ENCODE data around the gene SORL1.
"Not testable (repeated sequence)": the region's sequence is repeated elsewhere in the genome, so short reads cannot be mapped to it uniquely, and the experiment has no call there.

Gene SORL1

DNA sequence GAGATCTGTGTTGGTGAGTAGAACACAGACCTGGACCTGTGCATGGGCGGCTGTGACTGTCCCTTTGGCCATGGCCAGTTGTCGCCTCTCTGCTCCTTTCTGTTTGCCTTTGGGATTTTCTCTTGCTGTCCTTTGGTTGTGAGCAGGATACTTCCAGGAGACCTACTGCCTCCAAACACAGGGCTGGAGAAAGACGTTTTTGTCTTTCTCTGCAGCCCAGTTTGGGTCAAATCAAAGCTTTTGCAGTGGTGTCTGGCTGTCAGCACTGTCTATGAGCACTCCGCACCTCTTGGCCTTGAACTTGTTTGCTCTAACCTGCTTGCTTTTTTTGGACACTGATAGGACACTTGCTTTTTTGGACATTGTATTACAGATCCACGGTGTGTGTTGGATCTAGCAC is 109.6 kb downstream of the SORL1 start:
- no peaks in the 10 kb centered on the region for H3K9me3 ChIP-seq (ENCODE audit: control insufficient read depth in 1 of 2, low read length in 2 of 2)
- H3K36me3 ChIP-seq (ENCODE audit: control insufficient read depth in 1 of 2, insufficient read depth in 2 of 2, low read length in 2 of 2): peaks cover 0 to 20% of the 10 kb centered on the region in 2 donors
- H3K27me3 ChIP-seq (ENCODE audit: low read depth, low read length): no peaks in the 10 kb centered on the region
- no peak overlapping the region for H3K27ac ChIP-seq (ENCODE audit: low read length)
- no peaks in the 10 kb centered on the region for H3K4me1 ChIP-seq (ENCODE audit: control insufficient read depth in 1 of 2, insufficient read depth in 2 of 2, low read length in 2 of 2)
- H3K4me3 ChIP-seq (ENCODE audit: low read depth in 1 of 2, low read length in 2 of 2): no peak overlapping the region

- Histone ChIP-seq H3K9me3 (ENCODE audit: control insufficient read depth in 1 of 2, low read length in 2 of 2) (no peaks in the 10 kb centered on the region), H3K36me3 (ENCODE audit: control insufficient read depth in 1 of 2, insufficient read depth in 2 of 2, low read length in 2 of 2) (peaks cover 0 to 29% of the 10 kb centered on the region in 2 donors), H3K4me3 (ENCODE audit: low read depth in 1 of 2, low read length in 2 of 2) (no peak overlapping the region), H3K27me3 (ENCODE audit: low read depth, low read length) (no peaks in the 10 kb centered on the region), H3K4me1 (ENCODE audit: control insufficient read depth in 1 of 2, insufficient read depth in 2 of 2, low read length in 2 of 2) (no peaks in the 10 kb centered on the region), H3K27ac (ENCODE audit: low read length) (no peak overlapping the region)
These were observed 110.9 kb downstream of the SORL1 start for GRCh38 chr11:121563003-121563402.

DNA sequence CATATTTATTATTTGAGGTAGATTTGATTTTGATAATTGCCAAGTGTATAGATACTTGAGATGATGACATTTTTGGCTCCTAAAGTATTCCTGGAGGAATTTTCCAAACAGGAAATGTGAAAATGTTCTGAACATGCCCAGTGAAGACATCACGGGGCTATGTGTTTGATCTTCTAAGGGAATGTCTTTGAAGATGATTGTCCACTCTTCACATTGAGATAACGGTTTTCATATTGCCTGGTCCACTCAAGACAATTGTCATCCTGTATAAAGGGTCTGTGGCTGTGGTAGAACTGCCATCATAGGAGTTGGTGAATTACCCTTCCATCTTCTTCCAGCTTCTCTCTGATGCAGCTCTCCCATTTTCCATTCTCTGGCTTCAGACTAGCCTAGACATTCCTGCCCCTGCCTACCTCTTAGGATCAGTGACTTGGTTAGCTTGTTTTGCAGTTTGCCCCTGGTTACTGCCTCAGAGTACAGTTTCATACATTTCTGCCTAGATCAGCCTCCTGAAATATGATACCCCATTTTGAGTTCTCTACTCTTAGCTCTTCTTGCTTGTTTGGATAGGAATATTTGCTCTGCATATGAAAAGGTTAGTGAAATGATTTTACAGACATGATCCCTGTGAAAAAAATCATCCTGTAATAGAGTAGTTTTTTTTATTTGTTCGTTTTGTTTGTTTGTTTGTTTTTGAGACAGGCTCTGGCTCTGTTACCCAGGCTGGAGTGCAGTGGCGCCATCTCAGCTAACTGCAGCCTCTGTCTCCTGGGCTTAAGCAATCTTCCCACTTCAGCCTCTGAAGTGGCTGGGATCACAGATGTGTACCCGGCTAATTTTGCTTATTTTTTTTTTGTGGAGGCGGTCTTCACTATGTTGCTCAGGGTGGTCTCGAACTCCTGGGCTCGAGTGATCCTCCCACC is 112.0 kb downstream of the SORL1 start:
- no peaks in the 10 kb centered on the region for H3K9me3 ChIP-seq (ENCODE audit: control insufficient read depth in 1 of 2, low read length in 2 of 2)
- H3K4me1 ChIP-seq (ENCODE audit: control insufficient read depth in 1 of 2, insufficient read depth in 2 of 2, low read length in 2 of 2): no peaks in the 10 kb centered on the region
- no peaks in the 10 kb centered on the region for H3K27me3 ChIP-seq (ENCODE audit: low read depth, low read length)
- no peak overlapping the region for H3K4me3 ChIP-seq (ENCODE audit: low read depth in 1 of 2, low read length in 2 of 2)
- peaks cover 0 to 19% of the 10 kb centered on the region in 2 donors for H3K36me3 ChIP-seq (ENCODE audit: control insufficient read depth in 1 of 2, insufficient read depth in 2 of 2, low read length in 2 of 2)
- no peak overlapping the region for H3K27ac ChIP-seq (ENCODE audit: low read length)

DNA sequence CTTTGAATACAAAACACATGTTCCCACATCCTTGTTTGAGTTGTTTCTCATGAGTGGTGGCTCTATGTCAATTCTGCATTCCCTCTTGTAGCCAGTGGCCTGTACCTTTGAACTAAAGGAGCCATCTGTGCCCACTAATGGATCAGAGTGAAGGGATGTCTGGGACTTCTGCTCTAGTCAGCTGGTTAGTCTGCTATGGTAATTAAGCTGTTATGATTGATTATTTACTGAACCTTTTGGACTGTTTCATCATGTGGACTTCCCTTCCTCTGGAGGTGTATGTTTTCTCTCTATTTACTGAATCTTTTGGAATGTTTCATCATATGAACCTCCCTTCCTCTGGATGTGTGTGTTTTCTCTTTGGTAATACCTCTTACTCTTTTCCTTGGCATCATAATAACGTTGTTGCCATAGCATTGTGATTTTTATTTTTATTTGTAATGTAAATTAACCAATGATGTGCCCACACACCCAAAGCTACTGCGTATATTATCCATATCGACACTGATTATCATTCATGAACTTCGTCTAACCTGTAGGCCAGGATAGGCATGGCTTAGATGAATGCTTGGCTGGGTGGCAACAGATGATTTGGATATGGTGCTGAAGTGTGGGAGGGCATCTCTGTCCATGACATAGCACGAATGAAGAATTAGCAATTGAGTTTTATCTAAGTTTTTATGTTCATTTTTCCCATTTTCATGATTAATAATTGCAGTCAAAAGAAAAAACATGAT is 113.0 kb downstream of the SORL1 start:
- Histone ChIP-seq H3K36me3 (ENCODE audit: control insufficient read depth in 1 of 2, insufficient read depth in 2 of 2, low read length in 2 of 2) (peaks cover 0 to 12% of the 10 kb centered on the region in 2 donors), H3K9me3 (ENCODE audit: control insufficient read depth in 1 of 2, low read length in 2 of 2) (no peaks in the 10 kb centered on the region), H3K27ac (ENCODE audit: low read length) (no peak overlapping the region), H3K4me1 (ENCODE audit: control insufficient read depth in 1 of 2, insufficient read depth in 2 of 2, low read length in 2 of 2) (no peaks in the 10 kb centered on the region), H3K4me3 (ENCODE audit: low read depth in 1 of 2, low read length in 2 of 2) (no peak overlapping the region), H3K27me3 (ENCODE audit: low read depth, low read length) (no peaks in the 10 kb centered on the region)

DNA sequence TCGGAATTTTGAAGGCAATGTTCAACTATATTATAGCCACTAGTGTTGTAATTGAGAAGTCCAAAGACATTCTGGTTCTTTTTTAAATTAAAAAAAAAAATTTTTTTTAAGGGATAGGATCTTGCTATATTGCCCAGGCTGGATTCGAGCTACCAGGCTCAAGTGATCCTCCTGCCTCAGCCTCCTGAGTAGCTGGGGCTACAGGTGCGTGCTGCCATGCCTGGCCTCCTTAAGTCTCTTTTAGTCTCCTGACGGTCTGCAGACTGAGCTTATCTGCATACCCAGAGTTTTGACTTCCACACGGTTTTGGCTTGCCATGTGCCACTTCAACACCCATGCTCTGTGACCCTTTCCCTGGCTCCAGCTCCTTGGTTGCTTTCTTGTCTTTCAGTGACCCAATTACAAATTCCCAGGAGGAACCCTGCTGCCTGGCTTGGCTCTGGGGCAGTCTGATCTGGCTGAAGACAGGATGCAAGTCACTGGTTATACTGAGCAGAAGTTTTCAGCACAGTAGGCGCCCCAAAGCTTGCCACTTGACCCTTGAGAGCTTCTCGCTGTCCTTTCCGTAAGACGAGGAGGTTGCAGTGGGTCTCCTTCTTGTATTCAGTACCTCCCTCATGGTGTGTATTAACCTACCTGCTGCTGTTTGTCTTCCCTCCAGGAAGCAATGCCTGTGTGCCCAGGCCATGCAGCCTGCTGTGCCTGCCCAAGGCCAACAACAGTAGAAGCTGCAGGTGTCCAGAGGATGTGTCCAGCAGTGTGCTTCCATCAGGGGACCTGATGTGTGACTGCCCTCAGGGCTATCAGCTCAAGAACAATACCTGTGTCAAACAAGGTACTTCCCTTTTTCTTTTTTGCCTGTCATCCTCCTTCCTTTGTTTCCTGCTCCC is 114.4 kb downstream of the SORL1 start:
- no peak overlapping the region for H3K27ac ChIP-seq (ENCODE audit: low read length)
- no peaks in the 10 kb centered on the region for H3K27me3 ChIP-seq (ENCODE audit: low read depth, low read length)
- H3K36me3 ChIP-seq (ENCODE audit: control insufficient read depth in 1 of 2, insufficient read depth in 2 of 2, low read length in 2 of 2): peaks cover 0 to 12% of the 10 kb centered on the region in 2 donors
- H3K9me3 ChIP-seq (ENCODE audit: control insufficient read depth in 1 of 2, low read length in 2 of 2): no peaks in the 10 kb centered on the region
- H3K4me3 ChIP-seq (ENCODE audit: low read depth in 1 of 2, low read length in 2 of 2): no peak overlapping the region
- H3K4me1 ChIP-seq (ENCODE audit: control insufficient read depth in 1 of 2, insufficient read depth in 2 of 2, low read length in 2 of 2): no peaks in the 10 kb centered on the region

GRCh38 chr11:121567995-121568394 is 115.9 kb downstream of the SORL1 start:
- no peaks in the 10 kb centered on the region for H3K4me1 ChIP-seq (ENCODE audit: control insufficient read depth in 1 of 2, insufficient read depth in 2 of 2, low read length in 2 of 2)
- peaks cover 0 to 12% of the 10 kb centered on the region in 2 donors for H3K36me3 ChIP-seq (ENCODE audit: control insufficient read depth in 1 of 2, insufficient read depth in 2 of 2, low read length in 2 of 2)
- no peak overlapping the region for H3K27ac ChIP-seq (ENCODE audit: low read length)
- H3K4me3 ChIP-seq (ENCODE audit: low read depth in 1 of 2, low read length in 2 of 2): no peak overlapping the region
- H3K27me3 ChIP-seq (ENCODE audit: low read depth, low read length): no peaks in the 10 kb centered on the region
- H3K9me3 ChIP-seq (ENCODE audit: control insufficient read depth in 1 of 2, low read length in 2 of 2): no peaks in the 10 kb centered on the region

GRCh38 chr11:121569332-121570299 is 117.5 kb downstream of the SORL1 start:
- H3K27ac ChIP-seq (ENCODE audit: low read length); H3K4me1 ChIP-seq (ENCODE audit: control insufficient read depth in 1 of 2, insufficient read depth in 2 of 2, low read length in 2 of 2); H3K9me3 ChIP-seq (ENCODE audit: control insufficient read depth in 1 of 2, low read length in 2 of 2); H3K27me3 ChIP-seq (ENCODE audit: low read depth, low read length); H3K4me3 ChIP-seq (ENCODE audit: low read depth in 1 of 2, low read length in 2 of 2): not testable (repeated sequence)
- H3K36me3 ChIP-seq (ENCODE audit: control insufficient read depth in 1 of 2, insufficient read depth in 2 of 2, low read length in 2 of 2): peaks cover 0 to 12% of the 10 kb centered on the region in 2 donors

DNA sequence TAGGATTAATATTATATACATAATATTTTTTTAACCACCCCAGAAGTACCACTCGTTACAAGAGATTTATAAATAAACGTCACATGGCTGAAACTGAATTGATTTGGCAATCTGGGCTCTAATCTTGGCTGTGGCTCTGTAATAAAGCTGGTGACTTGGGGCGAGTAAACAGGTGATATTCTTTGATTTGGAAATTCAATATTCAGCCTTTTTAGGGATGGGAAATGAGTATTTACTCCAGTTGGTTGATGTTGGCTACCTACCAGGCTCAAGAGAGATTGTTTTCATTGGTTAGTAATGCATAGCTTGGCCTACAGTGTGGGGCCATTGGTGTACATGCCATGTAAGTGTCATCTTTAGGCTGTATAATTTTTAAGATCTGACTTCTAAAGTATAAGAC is 118.3 kb downstream of the SORL1 start:
- H3K4me3 ChIP-seq (ENCODE audit: low read depth in 1 of 2, low read length in 2 of 2): no peak overlapping the region
- H3K4me1 ChIP-seq (ENCODE audit: control insufficient read depth in 1 of 2, insufficient read depth in 2 of 2, low read length in 2 of 2): peaks cover 1 to 2% of the 10 kb centered on the region in 2 donors
- no peaks in the 10 kb centered on the region for H3K27me3 ChIP-seq (ENCODE audit: low read depth, low read length)
- H3K9me3 ChIP-seq (ENCODE audit: control insufficient read depth in 1 of 2, low read length in 2 of 2): no peaks in the 10 kb centered on the region
- peaks cover 0 to 12% of the 10 kb centered on the region in 2 donors for H3K36me3 ChIP-seq (ENCODE audit: control insufficient read depth in 1 of 2, insufficient read depth in 2 of 2, low read length in 2 of 2)
- H3K27ac ChIP-seq (ENCODE audit: low read length): no peak overlapping the region

DNA sequence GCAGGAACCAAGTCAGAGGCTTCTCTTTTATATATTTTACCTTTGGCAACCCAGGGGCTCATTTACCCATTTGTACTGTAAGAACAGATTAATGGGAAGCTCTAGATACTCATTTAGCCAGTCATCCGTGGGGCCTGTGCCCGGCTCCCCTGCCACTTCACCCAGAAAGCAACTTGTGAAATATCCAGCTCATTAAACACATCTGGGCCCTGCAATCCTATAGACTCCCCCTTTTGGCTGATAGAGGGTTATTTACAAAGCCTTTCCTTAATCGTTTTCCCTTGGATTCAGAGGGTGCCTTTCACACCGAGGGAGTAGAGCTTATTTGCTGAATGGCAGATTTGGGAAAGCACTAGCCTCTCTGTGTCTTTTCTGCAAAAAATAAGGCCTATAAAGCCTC is 119.4 kb downstream of the SORL1 start:
- Histone ChIP-seq H3K4me1 (ENCODE audit: control insufficient read depth in 1 of 2, insufficient read depth in 2 of 2, low read length in 2 of 2) (peaks cover 4 to 8% of the 10 kb centered on the region in 2 donors), H3K36me3 (ENCODE audit: control insufficient read depth in 1 of 2, insufficient read depth in 2 of 2, low read length in 2 of 2) (peaks cover 0 to 11% of the 10 kb centered on the region in 2 donors), H3K27me3 (ENCODE audit: low read depth, low read length) (no peaks in the 10 kb centered on the region)

GRCh38 chr11:121572571-121573059 is 120.5 kb downstream of the SORL1 start:
- H3K4me1 ChIP-seq (ENCODE audit: control insufficient read depth in 1 of 2, insufficient read depth in 2 of 2, low read length in 2 of 2): peaks cover 4 to 8% of the 10 kb centered on the region in 2 donors
- no peaks in the 10 kb centered on the region for H3K36me3 ChIP-seq (ENCODE audit: control insufficient read depth in 1 of 2, insufficient read depth in 2 of 2, low read length in 2 of 2)
- no peaks in the 10 kb centered on the region for H3K9me3 ChIP-seq (ENCODE audit: control insufficient read depth in 1 of 2, low read length in 2 of 2)
- no peaks in the 10 kb centered on the region for H3K27me3 ChIP-seq (ENCODE audit: low read depth, low read length)
- H3K4me3 ChIP-seq (ENCODE audit: low read depth in 1 of 2, low read length in 2 of 2): no peak overlapping the region
- no peak overlapping the region for H3K27ac ChIP-seq (ENCODE audit: low read length)

More for the DNA sequence above, 119.4 kb downstream of the SORL1 start:
- no peak overlapping the region for H3K27ac ChIP-seq (ENCODE audit: low read length)
- H3K4me3 ChIP-seq (ENCODE audit: low read depth in 1 of 2, low read length in 2 of 2): no peak overlapping the region
- H3K9me3 ChIP-seq (ENCODE audit: control insufficient read depth in 1 of 2, low read length in 2 of 2): no peaks in the 10 kb centered on the region
